GM18508 (cell line): ENCODE measurements around the gene CEP85L.

Experiments used
- ATAC-seq: cut with Tn5 transposase; IDR thresholded peaks from one replicate; pipeline ENCODE4 v1.9.1; 2021; ENCODE audit warnings: moderate number of reproducible peaks; ENCODE audit not compliant: insufficient read depth, unreplicated experiment

The CEP85L gene

DNA sequence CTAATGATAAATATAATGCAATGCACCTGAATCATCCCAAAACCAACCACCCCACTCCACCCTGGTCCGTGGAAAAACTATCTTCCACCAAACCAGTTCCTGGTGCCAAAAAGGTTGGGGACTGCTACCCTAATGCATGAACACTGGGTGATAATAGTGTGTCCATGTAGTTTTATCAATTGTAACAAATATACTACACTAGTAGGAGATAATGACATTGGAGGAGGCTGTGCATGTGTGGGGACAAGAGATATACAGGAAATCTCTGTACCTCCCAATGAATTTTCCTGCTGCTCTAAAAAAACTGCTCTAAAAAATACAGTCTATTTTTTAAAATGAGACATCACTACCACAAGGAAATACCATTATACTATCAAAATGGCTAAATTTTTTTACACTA lies 20.5 kb downstream of the CEP85L start:
- no peak for ATAC-seq

DNA sequence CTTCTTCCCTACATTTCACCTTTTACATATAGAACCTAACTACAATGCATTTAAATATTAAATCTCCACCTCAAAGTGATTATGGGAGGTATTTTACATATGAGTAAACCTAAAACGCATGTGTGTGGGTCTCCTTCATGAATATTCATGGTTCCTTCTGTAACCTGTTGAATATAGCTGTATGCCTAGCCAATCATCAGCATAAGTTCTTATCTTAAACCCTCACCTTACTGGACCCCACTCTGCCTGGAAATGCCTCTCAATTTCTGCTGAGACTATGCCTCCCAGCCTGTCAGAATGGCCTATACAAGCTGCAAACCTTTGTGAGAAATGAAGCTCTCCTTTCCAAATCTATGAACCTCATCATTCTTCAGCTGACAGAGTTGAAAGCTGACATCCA lies 21.3 kb downstream of the CEP85L start:
- ATAC-seq: no peak

DNA sequence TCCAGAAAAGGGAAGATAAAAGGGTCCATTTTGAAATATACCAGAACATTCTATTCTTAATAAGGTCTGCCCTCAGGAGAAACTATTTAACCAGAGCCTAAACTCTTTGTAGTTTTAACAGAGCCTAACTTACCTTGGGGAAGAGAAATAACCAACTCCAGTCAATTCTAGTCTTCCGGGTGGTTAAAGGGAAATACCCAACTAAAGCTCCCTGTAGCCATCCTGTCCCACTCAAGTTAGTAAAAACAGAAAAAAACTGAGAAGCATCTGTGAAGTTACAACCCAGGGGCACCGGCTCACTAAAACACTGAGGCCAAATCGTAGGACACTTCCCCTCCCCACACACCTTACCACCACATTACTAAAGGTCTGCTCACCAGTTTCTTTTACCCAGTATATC lies 23.7 kb downstream of the CEP85L start:
- no peak for ATAC-seq

DNA sequence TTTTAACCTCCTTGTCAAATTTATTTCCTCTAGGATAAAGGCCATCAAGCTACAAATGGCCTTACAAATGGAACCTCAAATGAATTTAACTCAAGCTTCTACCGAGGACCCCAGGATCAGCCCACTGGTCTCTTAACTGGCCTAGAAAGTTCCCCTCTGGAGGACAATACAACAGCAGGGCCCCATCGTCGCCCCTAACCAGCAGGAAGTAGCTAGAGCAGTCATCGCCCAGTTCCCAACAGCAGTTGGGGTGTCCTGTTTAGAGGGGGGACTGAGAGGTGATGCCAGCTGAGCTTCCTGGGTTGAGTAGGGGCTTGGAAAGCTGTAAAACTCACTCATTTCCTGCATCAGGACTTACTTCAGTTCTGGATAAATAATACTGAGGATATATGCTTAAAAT lies 25.6 kb downstream of the CEP85L start:
- no peak for ATAC-seq

DNA sequence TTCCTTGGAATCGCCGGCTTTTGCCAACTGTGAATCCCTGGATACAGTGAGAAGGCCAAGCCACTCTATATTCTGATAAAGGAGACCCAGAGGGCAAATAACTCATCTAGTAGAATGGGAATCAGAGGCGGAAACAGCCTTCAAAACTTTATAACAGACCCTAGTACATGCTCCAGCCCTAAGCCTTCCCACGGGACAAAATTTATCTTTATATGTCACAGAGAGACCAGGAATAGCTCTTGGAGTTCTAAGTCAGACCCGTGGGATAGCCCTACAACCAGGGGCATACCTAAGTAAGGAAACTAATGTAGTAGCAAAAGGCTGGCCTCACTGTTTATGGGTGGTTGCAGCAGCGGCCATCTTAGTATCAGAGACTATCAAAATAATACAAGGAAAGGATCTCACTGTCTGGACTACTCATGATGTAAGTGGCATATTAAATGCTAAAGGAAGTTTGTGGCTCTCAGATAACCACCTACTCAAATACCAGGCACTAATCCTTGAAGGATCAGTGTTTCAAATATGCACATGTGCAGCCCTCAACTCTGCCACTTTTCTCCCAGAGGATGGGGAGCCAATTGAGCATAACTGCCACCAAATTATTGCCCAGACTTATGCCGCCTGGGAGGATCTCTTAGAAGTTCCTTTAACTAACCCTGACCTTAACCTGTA lies 29.5 kb downstream of the CEP85L start:
- no peak for ATAC-seq

DNA sequence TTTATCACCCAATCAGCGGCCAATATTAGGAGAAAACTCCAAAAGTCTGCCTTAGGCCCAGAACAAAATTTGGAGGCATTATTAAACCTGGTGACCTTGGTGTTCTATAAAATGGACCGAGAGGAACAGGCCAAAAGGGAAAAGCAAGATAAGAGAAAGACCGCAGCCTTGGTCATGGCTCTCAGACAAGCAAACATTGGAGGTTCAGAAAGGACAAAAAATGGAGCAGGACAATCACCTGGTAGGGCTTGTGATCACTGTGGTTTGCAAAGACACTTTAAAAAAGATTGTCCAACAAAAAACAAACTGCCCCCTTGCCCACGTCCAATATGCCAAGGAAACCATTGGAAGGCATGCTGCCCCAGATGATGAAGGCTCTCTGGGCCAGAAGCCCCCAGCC lies 31.2 kb downstream of the CEP85L start:
- no peak for ATAC-seq

DNA sequence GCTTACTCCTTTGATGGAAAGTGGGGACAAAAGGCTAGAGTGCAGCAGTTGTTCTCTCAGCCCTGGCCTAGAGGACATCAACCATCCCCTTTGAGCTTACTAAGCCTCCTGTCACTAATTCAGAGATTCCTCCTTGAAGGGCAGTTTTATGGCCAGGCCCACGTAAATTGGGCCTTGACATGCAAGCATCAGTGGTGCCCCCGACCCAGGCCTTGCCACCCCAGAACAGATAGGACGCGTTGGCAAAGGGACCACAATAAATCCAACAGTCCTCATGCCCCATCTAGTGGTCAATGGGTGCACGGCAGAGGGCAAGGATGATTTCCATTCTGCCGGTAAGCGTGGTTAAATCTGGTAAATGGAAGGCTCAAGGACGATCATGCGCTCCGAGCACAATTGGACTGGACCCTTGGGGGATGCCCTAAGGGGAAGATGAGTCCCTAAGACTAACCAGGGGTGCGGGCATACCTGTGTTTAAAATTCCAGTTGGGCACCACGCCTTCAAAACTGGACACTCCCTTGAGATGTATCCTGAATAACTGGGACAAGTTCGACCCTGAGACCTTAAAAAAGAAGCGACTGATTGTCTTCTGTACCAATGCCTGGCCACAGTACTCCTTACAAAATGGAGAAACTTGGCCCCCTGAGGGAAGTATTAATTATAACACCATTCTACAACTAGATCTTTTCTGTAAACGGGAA lies 32.6 kb downstream of the CEP85L start:
- no peak for ATAC-seq

DNA sequence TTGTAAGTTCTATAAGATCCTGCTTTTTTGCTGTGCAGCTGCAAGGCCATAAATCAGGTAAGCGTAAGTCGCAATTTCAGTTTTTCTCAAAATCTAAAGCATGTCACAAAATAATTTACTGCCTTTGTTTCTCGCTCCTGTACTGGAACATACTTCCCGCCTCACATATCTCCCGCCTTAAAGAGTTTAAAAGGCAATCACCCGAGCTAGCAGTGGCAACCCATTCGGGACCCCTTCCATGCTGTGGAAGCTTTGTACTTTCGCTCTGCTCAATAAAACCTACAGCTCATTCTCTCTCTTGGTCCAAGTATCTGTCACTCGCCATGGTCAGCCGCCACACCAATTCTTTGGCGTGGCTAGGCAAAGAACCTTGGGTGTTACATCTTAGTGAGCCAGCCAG lies 34.0 kb downstream of the CEP85L start:
- ATAC-seq: no peak

DNA sequence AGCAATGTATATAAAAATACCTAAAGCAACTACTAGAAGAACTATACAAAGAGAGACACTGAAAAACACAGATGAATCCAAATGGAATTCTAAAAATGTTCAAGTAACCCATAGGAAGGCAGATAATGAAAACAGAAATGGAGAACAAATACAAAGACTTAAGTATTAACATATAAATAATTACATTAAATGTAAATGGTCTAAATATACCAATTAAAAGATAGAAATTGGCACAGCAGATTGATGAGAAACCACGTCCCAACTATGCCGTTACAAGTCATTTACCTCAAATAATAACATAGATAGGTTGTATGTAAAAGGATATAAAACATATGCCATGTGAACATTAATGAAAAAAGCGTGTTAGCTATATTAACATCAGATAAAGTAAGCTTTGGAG lies 40.1 kb downstream of the CEP85L start:
- no peak for ATAC-seq

DNA sequence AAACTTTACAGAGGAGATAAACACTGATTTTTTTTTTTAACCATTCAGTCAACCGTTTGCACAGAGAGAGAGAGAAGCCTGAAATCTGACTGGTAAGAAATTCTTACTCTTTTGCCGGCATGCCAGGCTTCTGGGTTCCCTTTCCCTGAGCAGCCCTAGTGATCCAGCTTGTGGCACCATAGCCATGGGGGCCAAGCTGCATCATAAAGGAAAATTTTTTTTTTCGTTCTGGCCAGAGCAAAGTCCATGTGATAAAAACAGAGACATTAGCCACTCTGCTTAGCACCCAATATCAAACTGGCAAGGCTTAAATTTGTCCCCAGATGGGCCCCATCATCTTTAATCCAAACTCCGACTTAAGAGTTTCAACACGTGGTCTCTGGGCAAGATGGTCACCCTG lies 44.5 kb downstream of the CEP85L start:
- ATAC-seq: no peak

DNA sequence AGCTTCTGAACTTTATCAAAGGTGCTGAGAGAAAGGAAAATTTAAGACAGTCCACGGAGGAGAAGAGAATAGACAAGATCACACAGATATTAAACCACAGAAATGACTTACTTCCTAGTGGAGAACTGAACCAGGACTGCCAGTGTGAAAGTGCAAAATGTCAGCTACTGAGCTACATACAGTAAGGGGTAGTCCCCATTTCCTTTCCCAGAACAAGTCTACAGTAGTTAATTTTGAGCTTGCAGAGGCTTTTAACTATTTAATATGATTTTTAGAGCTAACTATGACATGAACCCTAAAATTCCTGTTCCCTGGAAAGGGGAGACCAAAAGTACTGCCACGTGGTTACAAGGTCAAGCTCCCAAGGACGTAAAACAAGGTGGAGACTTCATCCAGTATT lies 45.1 kb downstream of the CEP85L start:
- ATAC-seq: no peak

DNA sequence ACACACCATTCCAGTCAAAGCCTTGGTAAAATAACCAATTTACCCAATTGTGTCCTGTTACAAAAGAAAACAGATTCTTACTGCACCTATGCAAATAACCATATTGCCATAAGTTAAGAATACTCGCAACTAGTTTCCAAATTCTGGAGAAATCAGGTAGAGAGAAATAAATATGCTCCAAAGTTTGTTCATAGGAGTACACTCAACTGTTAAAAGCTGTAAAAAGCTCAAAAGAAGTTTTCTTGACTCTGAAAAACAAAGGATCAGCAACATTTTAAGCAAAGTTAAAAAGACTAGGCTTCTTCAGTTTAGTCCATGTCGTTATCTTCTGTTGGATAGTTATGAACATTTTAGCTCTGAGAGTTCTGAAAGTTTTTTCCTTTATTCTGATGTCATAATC lies 48.0 kb downstream of the CEP85L start:
- ATAC-seq: no peak

DNA sequence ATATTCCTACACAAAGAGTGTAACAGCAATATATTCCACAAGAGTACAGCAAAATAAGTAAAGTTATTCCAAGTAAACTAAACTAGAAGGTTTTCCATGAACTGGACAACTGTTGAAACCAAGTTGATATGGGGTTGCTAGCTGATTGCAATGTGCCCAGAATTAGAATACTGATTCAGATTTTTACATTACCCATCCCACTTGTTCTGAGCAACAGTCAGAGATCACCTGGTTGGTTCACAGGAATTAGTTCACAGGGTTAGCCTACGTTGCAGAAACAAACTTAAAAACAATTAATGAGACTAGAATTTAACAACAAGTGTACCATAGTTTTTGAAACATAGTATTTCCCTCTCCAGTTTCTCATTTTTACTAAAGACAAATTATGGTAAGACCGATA lies 49.1 kb downstream of the CEP85L start:
- no peak for ATAC-seq

DNA sequence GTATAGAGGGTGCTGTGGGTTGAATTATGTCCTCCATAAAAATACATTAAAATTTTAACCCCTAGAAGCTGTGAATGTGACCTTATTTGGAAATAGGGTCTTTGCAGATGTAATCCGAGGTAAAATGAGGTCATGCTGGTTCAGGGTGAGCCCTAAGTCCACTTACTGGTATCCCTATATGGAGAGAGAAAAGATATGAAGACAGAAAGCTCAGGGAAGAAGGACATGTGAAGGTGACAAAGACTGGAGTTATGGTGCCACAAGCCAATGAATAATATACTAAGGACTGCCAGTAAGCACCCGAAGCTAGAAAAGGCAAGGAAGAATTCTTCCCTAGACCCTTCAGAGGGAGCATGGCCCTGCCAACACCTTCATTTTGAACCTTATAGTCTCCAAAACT lies 53.1 kb downstream of the CEP85L start:
- no peak for ATAC-seq

DNA sequence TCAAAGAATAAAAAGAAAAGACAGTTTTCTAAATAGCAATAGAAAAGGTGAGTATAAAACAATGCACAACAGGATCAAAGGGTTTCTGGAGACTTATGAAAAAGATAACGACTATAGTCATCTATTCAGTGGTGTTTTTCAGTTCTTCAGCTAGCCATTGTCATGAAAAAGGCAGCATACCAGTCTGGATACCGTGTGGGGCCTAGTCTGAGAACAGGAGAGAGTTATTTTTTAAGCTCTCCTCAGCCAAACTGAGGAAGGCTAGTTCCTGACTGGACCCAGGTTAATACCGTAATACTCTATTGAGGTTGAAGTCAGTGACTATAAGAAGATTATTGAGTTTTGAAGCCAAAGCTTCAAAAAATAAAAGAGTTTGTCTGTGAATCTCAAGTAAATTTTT lies 53.8 kb downstream of the CEP85L start:
- ATAC-seq: no peak

DNA sequence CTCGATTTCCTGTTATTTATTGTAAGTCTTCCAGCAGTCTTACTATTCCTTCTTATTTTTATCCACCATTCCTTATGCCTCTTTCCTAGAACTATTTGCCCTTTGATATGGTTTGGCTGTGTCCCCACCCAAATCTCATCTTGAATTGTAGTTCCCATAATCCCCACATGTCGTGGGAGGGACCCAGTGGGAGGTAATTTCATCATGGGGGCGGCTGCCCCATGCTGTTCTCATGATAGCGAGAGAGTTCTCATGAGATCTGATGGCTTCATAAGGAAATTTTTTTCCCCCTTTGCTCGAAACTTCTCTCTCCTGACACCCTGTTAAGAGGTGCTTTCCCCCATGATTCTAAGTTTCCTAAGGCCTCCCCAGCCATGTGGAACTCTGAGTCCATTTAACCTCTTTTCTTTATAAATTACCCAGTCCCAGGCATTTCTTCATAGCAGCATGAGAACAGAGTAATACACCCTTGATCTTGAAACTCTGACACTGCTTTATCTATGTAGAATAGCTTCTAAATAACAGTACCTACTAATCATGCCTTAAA lies 54.5 kb downstream of the CEP85L start:
- no peak for ATAC-seq

DNA sequence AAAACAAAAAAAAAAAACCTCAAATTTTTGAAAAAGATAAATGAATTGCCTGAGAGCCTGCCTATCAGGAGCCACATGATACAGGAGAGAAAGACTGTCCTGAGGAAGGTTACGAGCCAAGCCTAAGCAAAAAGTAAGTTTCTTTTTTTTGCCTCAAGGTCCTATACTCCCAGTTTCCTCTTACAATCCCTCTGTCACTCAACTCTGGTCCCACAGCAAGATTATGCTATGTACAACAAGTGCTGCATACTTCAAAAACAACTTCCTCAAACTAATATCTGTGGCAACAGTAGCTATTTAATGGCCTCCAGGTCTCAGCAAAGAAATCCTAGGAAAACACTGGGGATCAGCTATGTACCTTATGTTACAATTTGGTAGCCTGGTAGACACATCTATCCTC lies 56.5 kb downstream of the CEP85L start:
- no peak for ATAC-seq

DNA sequence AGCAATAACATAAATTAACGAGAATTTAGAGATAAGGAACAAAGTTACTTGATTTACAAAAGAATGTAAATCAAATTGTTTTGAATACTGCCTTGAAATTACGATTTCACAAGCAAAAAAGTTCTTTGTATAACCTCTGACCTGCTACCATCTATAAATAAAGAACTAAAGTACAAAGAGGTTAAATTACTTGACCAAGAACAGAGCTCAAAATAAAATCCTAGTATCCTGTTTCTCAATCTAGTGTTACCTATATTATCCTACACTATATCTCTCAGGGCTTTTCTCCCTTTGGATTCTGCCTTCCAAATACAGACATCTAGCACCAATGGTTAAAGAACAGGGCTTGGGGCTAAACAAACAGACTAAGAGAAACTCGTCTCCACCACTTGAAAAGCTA lies 59.5 kb downstream of the CEP85L start:
- no peak for ATAC-seq

DNA sequence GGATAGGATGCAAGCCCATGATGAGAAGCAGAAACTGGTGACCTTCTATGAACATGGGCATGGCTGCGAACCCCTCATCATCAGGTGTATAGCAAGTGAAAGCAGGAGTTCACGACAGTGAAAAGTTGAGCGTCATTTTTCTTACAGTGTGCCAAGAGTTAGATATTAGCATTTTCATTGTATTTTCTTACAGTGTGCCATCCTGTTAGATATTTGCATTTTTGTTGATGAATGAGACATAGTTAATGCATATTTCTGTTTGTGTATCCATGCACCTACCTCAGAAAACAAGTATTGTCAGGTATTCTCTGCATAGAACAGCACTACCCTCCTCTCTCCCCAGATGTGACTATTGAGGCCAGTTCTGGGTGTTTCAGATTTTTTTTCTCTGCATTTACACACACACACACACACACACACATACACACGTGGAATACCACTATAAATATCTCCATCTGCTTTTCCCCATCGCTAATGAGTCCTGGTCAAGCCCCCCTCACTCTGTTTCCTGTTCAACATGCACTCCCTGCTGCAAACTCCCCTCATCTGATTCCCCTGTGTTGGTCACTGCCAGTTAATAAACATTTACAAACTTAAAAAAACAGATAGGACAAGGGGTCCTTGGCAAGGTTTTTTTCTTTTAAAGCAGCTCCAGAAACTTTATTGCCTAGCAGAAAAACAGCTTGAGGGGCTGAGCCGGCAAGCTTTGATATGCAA lies 61.6 kb downstream of the CEP85L start:
- ATAC-seq: no peak

DNA sequence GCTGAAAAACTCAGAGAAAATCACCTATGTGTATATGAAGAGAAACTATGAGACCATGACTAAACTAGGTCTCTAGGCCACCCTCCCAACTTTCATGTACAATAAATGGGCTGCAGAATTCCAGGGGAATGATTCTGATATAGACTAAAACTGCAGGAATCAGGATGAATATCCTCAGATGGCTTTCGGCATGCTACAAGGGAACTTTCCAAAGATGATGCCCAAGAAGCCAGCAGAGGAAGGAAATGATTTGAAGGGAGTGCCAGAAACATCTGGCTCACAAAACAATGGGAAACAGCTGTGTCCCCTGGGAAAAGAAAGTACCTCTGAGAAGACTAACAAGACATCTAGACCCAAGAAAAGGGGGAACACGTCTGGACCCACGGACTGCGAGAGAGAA lies 62.2 kb downstream of the CEP85L start:
- no peak for ATAC-seq

DNA sequence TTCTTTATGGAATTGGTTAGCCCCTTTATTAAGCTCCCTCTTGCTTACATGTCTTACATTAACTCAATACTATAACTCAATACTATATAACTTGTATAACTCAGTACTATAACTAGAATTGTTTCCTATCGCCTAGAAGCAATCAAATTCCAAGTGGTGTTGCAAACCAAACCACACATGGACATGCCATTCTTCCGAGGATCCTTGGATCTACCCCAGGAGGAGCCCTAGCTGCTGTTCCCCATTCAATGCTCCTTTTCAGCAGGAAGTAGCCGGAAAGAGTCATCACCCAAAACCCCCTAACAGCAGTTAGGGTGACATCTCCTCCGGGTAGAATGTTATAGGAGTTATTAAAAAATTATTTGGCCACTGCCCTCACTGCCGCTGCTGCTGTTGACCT lies 62.8 kb downstream of the CEP85L start:
- no peak for ATAC-seq
